AG20443 (cell line): ENCODE measurements around the gene SLC66A2.
A peak's percentile ranks its signal among the peaks of the same experiment; 100 is the strongest.
"Not testable (repeated sequence)": the region's sequence is repeated elsewhere in the genome, so short reads cannot be mapped to it uniquely, and the experiment has no call there.

Source experiments
- DNase-seq: peaks from one replicate; pipeline ENCODE4 v3.0.0; 2012; ENCODE audit warnings: low spot score, mixed read lengths

SLC66A2 gene

GRCh38 chr18:79971211-79971952 is 19.9 kb upstream of the SLC66A2 start:
- DNase-seq: no peak

- DNase-seq: no peak
Observed at GRCh38 chr18:79970419-79971133, 19.1 kb upstream of the SLC66A2 start.

GRCh38 chr18:79965119-79965902 is 13.9 kb upstream of the SLC66A2 start:
- DNase-seq: peak; percentile 77

GRCh38 chr18:79964330-79965118 is 13.1 kb upstream of the SLC66A2 start, which contains the start of gene HSBP1L1:
TSS of gene HSBP1L1 (plus strand) at chr18:79964643. CDS start at chr18:79964736, 93 bp downstream.
- peak; percentile 84 for DNase-seq

- DNase-seq: no peak
Observed at GRCh38 chr18:79963658-79964329, 12.3 kb upstream of the SLC66A2 start.

GRCh38 chr18:79962835-79963657 is 11.6 kb upstream of the SLC66A2 start:
- DNase-seq: no peak

- DNase-seq: peak; percentile 61
Observed at GRCh38 chr18:79962311-79962710, 10.9 kb upstream of the SLC66A2 start.

- DNase-seq: peak; percentile 57
Observed at GRCh38 chr18:79961527-79962291, 10.3 kb upstream of the SLC66A2 start.

GRCh38 chr18:79960921-79961526 is 9.6 kb upstream of the SLC66A2 start:
- DNase-seq: no peak

GRCh38 chr18:79960161-79960801 is 8.8 kb upstream of the SLC66A2 start:
- not testable (repeated sequence) for DNase-seq

- no peak for DNase-seq
Observed at GRCh38 chr18:79958981-79959380, 7.5 kb upstream of the SLC66A2 start.

GRCh38 chr18:79956276-79956675 is 4.8 kb upstream of the SLC66A2 start:
- DNase-seq: no peak

GRCh38 chr18:79955302-79956075 is 4.0 kb upstream of the SLC66A2 start:
- no peak for DNase-seq

- DNase-seq: no peak
Observed at GRCh38 chr18:79954791-79955190, 3.3 kb upstream of the SLC66A2 start.

GRCh38 chr18:79953971-79954651 is 2.7 kb upstream of the SLC66A2 start:
- DNase-seq: no peak

- no peak for DNase-seq
Observed at GRCh38 chr18:79952996-79953559, 1.6 kb upstream of the SLC66A2 start.

- DNase-seq: no peak
Observed at GRCh38 chr18:79952456-79952995, 1.1 kb upstream of the SLC66A2 start.
